ENCODE data around the gene METTL26.

METTL26 gene

DNA sequence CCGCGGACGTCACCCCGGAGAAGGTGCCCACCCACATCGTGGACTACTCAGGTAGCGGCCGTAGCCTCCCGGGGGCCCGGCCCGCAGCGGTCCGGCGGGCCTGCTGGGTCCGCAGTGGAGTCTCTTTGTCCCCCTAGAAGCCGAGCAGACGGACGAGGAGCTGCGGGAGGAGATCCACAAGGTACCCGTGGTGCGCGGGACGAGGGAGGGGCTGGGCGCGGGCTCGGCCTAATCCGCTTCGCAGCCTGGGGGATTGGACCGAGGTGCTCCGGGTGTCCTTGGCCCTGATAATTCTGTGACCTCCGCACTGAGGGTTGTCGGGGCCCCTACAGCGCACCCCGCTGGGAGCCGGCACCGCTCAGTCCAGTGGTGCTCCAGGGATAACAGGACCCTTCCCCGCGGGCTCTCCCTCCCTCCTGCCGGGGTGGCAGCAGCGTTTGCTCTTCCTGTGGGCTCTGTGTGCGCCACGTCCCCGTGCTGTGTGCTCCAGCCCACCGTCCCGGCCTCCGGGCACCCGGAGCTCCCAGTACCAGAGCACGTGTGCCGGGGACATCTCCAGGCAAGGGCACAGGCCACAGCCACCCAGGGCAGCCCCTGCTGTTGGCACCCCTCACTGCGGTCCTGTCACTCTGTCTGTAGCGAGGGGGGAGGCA, 32.5 kb upstream of the METTL26 start:
- Mint-ChIP-seq H3K9me3 (ENCODE audit: low read depth) (no peaks in the 10 kb centered on the region), H3K36me3 (no peaks in the 10 kb centered on the region), H3K27ac (no peak overlapping the region), H3K4me1 (ENCODE audit: low read depth) (peaks cover 6% of the 10 kb centered on the region), H3K27me3 (no peaks in the 10 kb centered on the region), H3K4me3 (peak overlapping the region; percentile 79)

DNA sequence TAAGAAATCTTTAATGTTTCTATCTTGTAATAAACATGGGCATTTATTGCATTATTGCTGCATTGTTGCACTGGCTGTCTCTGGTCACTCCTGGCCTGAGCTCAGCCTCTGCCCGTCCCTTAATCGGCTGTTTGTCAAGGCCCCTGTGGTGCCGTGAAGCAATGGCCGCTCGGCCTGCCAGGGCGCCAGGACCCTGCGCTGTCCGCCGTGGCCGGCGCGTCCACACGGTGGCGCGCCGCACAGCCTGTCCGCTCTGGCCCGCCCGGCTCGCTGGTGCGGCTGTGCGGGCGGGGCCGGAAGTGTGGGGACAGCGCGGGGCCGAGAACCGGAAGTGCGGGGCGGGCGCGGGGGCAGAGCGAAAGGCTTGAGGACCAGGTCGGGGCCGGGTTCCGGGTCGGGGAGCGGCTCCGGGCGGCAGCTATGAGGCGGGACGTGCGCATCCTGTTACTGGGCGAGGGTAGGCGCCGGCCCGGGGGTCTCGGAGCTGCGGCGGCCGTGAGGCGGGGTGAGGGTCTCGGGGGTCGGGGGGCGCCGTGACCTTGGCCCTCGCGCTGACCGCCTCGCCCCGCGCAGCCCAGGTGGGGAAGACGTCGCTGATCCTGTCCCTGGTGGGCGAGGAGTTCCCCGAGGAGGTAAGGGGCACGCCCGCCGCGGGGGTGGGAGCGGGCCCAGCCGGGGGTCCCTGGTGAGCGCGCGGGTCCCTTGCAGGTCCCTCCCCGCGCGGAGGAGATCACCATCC, 31.8 kb upstream of the METTL26 start, which contains the start of gene RHOT2:
RHOT2 (plus strand) TSS at position 353 of the 739 bp plus-strand sequence; CDS start at position 421, 68 bp downstream.
- no peaks in the 10 kb centered on the region for H3K27me3 Mint-ChIP-seq
- H3K4me3 Mint-ChIP-seq, result peak within 1 kb of the TSS; percentile 81
- no peaks in the 10 kb centered on the region for H3K36me3 Mint-ChIP-seq

GRCh38 chr16:667113-667779, 31.1 kb upstream of the METTL26 start:
- H3K36me3 Mint-ChIP-seq, result no peaks in the 10 kb centered on the region
- H3K27me3 Mint-ChIP-seq, result no peaks in the 10 kb centered on the region
- peaks cover 6% of the 10 kb centered on the region for H3K4me1 Mint-ChIP-seq (ENCODE audit: low read depth)
- peak overlapping the region; percentile 81 for H3K4me3 Mint-ChIP-seq
- H3K27ac Mint-ChIP-seq, result peak overlapping the region; percentile 82
- no peaks in the 10 kb centered on the region for H3K9me3 Mint-ChIP-seq (ENCODE audit: low read depth)

More for the DNA sequence above, 31.8 kb upstream of the METTL26 start, which contains the start of gene RHOT2:
- no peaks in the 10 kb centered on the region for H3K9me3 Mint-ChIP-seq (ENCODE audit: low read depth)
- peaks cover 6% of the 10 kb centered on the region for H3K4me1 Mint-ChIP-seq (ENCODE audit: low read depth)
- peak within 1 kb of the TSS; percentile 82 for H3K27ac Mint-ChIP-seq

GRCh38 chr16:666572-666971, 30.5 kb upstream of the METTL26 start:
- Mint-ChIP-seq H3K4me1 (ENCODE audit: low read depth) (peaks cover 6% of the 10 kb centered on the region), H3K36me3 (no peaks in the 10 kb centered on the region), H3K27ac (no peak overlapping the region), H3K27me3 (no peaks in the 10 kb centered on the region), H3K9me3 (ENCODE audit: low read depth) (no peaks in the 10 kb centered on the region), H3K4me3 (no peak overlapping the region)

- no peaks in the 10 kb centered on the region for H3K9me3 Mint-ChIP-seq (ENCODE audit: low read depth)
- H3K36me3 Mint-ChIP-seq, result no peaks in the 10 kb centered on the region
- H3K27me3 Mint-ChIP-seq, result no peaks in the 10 kb centered on the region
- no peak overlapping the region for H3K27ac Mint-ChIP-seq
- H3K4me1 Mint-ChIP-seq (ENCODE audit: low read depth), result peaks cover 5% of the 10 kb centered on the region
- H3K4me3 Mint-ChIP-seq, result no peak overlapping the region
Observed at GRCh38 chr16:662597-662996, 26.5 kb upstream of the METTL26 start.

GRCh38 chr16:662095-662494, 26.0 kb upstream of the METTL26 start:
- Mint-ChIP-seq H3K27me3 (no peaks in the 10 kb centered on the region), H3K27ac (no peak overlapping the region), H3K4me3 (no peak overlapping the region), H3K4me1 (ENCODE audit: low read depth) (peaks cover 3% of the 10 kb centered on the region), H3K9me3 (ENCODE audit: low read depth) (no peaks in the 10 kb centered on the region), H3K36me3 (no peaks in the 10 kb centered on the region)

GRCh38 chr16:661184-661821, 25.2 kb upstream of the METTL26 start:
- Mint-ChIP-seq H3K4me3 (peak overlapping the region; percentile 27), H3K27ac (no peak overlapping the region), H3K27me3 (no peaks in the 10 kb centered on the region), H3K9me3 (ENCODE audit: low read depth) (no peaks in the 10 kb centered on the region), H3K4me1 (ENCODE audit: low read depth) (peaks cover 3% of the 10 kb centered on the region), H3K36me3 (no peaks in the 10 kb centered on the region)

DNA sequence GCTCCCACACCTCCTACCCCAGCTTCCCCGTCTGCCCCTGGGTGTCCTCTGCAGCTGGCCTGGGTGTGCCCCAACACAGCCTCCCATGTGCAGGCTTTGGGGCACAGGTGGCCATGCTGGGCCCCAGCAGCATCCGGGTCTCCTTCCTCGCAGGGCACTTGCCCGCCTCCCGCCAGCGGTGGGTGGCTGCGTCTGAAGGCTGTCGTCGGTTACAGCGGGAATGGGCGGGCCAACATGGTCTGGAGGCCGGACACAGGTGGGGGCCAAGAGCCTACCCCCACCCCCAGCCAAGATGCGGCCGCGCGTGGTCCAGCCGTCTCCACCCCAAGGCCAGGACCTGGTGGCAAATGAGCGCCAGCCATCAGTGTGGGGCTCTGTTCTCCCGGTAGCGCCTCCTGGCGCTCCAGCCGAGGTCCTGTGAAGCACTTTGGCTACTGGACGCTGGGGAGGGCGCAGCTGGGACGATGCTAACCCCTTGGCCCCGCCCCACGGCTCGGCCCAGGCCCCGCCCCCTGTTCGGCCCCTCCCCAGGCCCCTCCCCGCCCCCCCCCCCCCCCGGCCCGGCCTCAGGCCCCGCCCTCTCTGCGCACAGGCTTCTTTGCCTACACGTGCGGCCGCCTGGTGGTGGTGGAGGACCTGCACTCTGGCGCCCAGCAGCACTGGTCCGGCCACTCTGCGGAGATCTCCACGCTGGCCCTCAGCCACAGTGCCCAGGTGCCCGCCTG, 24.5 kb upstream of the METTL26 start:
- Mint-ChIP-seq H3K4me3 (peak overlapping the region; percentile 27), H3K27me3 (no peaks in the 10 kb centered on the region), H3K27ac (no peak overlapping the region), H3K36me3 (no peaks in the 10 kb centered on the region), H3K4me1 (ENCODE audit: low read depth) (peaks cover 3% of the 10 kb centered on the region), H3K9me3 (ENCODE audit: low read depth) (no peaks in the 10 kb centered on the region)

GRCh38 chr16:660132-660458, 24.0 kb upstream of the METTL26 start:
- Mint-ChIP-seq H3K36me3 (no peaks in the 10 kb centered on the region), H3K27ac (no peak overlapping the region), H3K4me3 (no peak overlapping the region), H3K4me1 (ENCODE audit: low read depth) (peaks cover 3% of the 10 kb centered on the region), H3K9me3 (ENCODE audit: low read depth) (no peaks in the 10 kb centered on the region), H3K27me3 (no peaks in the 10 kb centered on the region)

GRCh38 chr16:659618-660017, 23.5 kb upstream of the METTL26 start:
- peaks cover 3% of the 10 kb centered on the region for H3K4me1 Mint-ChIP-seq (ENCODE audit: low read depth)

GRCh38 chr16:658679-659571, 22.8 kb upstream of the METTL26 start:
- Mint-ChIP-seq H3K9me3 (ENCODE audit: low read depth) (no peaks in the 10 kb centered on the region), H3K36me3 (no peaks in the 10 kb centered on the region), H3K27me3 (no peaks in the 10 kb centered on the region), H3K27ac (no peak overlapping the region), H3K4me3 (no peak overlapping the region), H3K4me1 (ENCODE audit: low read depth) (peaks cover 3% of the 10 kb centered on the region)

More at GRCh38 chr16:659618-660017, 23.5 kb upstream of the METTL26 start:
- Mint-ChIP-seq H3K27me3 (no peaks in the 10 kb centered on the region), H3K27ac (no peak overlapping the region), H3K4me3 (no peak overlapping the region), H3K9me3 (ENCODE audit: low read depth) (no peaks in the 10 kb centered on the region), H3K36me3 (no peaks in the 10 kb centered on the region)

DNA sequence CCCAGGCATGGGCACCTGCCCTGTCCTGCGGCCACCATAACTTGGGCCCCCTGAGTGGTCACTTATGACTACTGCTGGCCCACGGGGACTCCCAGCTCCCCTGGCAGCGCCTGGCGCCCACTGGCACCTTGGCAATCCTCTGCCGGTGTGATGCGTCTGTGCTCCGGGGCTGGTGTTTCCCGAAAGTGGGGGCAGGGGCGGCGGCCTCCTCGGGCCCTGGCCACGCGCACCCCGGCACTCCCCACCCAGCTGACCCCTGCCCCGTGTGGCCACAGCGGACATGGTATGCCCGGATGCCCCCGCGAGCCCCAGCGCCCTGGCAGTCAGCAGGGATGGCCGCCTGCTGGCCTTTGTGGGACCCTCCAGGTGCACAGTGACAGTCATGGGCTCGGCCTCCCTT, 21.4 kb upstream of the METTL26 start:
- Mint-ChIP-seq H3K27ac (no peak overlapping the region), H3K36me3 (no peaks in the 10 kb centered on the region), H3K9me3 (ENCODE audit: low read depth) (no peaks in the 10 kb centered on the region), H3K4me3 (no peak overlapping the region), H3K4me1 (ENCODE audit: low read depth) (peaks cover 3% of the 10 kb centered on the region), H3K27me3 (no peaks in the 10 kb centered on the region)

DNA sequence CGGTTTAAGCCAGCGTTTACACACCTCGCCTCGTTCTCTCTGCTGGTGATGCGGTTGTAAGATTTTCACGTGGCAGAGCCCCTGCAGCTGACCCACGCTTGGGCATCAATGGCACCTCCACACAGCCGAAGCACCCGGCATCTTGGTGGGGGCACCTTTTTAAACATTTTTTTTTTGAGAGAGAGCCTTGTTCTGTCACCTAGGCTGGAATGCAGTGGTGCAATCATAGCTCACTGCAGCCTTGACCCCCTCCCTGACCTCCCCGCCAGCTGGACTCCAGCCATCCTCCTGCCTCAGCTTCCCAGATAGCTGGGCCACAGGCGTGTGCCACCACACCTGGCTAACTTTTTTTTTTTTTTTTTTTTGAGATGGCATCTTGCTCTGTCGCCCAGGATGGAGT, 17.9 kb upstream of the METTL26 start:
- no peaks in the 10 kb centered on the region for H3K27me3 Mint-ChIP-seq
- H3K27ac Mint-ChIP-seq, result no peak overlapping the region
- no peaks in the 10 kb centered on the region for H3K36me3 Mint-ChIP-seq
- H3K9me3 Mint-ChIP-seq (ENCODE audit: low read depth), result no peaks in the 10 kb centered on the region
- no peaks in the 10 kb centered on the region for H3K4me1 Mint-ChIP-seq (ENCODE audit: low read depth)
- H3K4me3 Mint-ChIP-seq, result no peak overlapping the region

All from activated naive CD8-positive, alpha-beta T cell (primary cell).